ENCODE data around the gene TIMELESS.

DNA sequence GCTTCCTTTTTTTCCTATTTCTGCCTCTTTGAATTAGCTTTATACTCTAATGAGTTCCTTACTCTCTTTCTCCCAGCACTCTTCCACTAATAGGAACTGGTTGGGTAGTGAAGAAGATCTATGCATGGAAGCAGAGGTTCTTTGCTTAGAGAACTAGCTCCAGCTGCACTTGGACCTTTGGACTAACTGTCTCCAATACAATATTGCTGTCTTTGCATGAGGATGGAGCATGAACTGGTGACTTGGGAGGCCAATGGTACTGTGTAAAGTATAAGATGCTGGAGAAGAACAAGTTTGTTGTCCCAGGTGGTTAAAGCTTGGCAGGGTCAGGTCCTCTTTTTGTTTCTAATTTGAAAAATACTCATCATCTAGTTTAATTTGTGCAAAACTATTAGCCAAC, 41.1 kb upstream of the TIMELESS start:
- TF ChIP-seq, protein P1, sequence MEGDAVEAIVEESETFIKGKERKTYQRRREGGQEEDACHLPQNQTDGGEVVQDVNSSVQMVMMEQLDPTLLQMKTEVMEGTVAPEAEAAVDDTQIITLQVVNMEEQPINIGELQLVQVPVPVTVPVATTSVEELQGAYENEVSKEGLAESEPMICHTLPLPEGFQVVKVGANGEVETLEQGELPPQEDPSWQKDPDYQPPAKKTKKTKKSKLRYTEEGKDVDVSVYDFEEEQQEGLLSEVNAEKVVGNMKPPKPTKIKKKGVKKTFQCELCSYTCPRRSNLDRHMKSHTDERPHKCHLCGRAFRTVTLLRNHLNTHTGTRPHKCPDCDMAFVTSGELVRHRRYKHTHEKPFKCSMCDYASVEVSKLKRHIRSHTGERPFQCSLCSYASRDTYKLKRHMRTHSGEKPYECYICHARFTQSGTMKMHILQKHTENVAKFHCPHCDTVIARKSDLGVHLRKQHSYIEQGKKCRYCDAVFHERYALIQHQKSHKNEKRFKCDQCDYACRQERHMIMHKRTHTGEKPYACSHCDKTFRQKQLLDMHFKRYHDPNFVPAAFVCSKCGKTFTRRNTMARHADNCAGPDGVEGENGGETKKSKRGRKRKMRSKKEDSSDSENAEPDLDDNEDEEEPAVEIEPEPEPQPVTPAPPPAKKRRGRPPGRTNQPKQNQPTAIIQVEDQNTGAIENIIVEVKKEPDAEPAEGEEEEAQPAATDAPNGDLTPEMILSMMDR (conservative IDR thresholded peaks at IDR 0.05; ENCODE audit: low read length): no peak
- TF ChIP-seq EZH2phosphoT487 (IDR thresholded peaks at IDR 0.05; ENCODE audit: borderline replicate concordance, low read depth, low read length): no peak

All from OCI-LY7 (cell line).